Psoas muscle (tissue), 8 donors: Measurements from ENCODE around the gene CFC1. TPM values are rescaled to one million over a fixed set of nuclear protein-coding genes. Genes with fewer than 3 reads are reported as not detected.
"Not testable (repeated sequence)": the region's sequence is repeated elsewhere in the genome, so short reads cannot be mapped to it uniquely, and the experiment has no call there.

Source experiments
- ATAC-seq, 4 donors: fragments of 200-7000 bp; cut with Tn5 transposase; one replicate each; pipeline ENCODE4 v1.9.1; 2020; ENCODE audit warnings: moderate library complexity in 3 of 4, mild to moderate bottlenecking in 2 of 4
- DNase-seq, 2 donors: peaks; one replicate each; pipeline ENCODE4 v3.0.0-alpha.2; 2020
- H3K27ac ChIP-seq: fragments of 200-600 bp; one replicate; pipeline ENCODE4 v1.8.0; 2022
- H3K27me3 ChIP-seq, 3 donors: fragments of 200-600 bp in 1 of 3; one replicate each; pipeline versions ENCODE4 v1.6.1 to v1.8.0; 2013 to 2022; ENCODE audit warnings: low read length in 2 of 3, mild to moderate bottlenecking in 2 of 3, moderate library complexity in 1 of 3; ENCODE audit not compliant: insufficient read depth in 3 of 3
- H3K36me3 ChIP-seq, 2 donors: fragments of 200-600 bp in 1 of 2; one replicate each; pipeline versions ENCODE4 v1.6.1 to v1.8.0; 2013 to 2022; ENCODE audit warnings: low read depth in 1 of 2, mild to moderate bottlenecking in 1 of 2, moderate library complexity in 1 of 2; ENCODE audit not compliant: insufficient read depth in 1 of 2
- H3K4me1 ChIP-seq: fragments of 200-600 bp; one replicate; pipeline ENCODE4 v1.8.0; 2022
- H3K4me3 ChIP-seq: fragments of 200-600 bp; one replicate; pipeline ENCODE4 v1.8.0; 2022; ENCODE audit warnings: mild to moderate bottlenecking
- H3K9me3 ChIP-seq: fragments of 200-600 bp; one replicate; pipeline ENCODE4 v1.8.0; 2022
- WGBS, 3 donors: extraction: QIAGEN DNeasy Blood & Tissue Kit; methylation state at CpG; one replicate each; pipeline versions ENCODE4 v1.1.6 to v1.1.7; 2013; 5-methylcytosine and 5-hydroxymethylcytosine counted together
- intact Hi-C, 2 donors: fragments of 100-400 bp; cut with DNase I; formaldehyde crosslinking; loops; one replicate each; pipeline versions ENCODE4 v1.11.0 to v1.14.2; 2022
- polyA plus RNA-seq, 3 donors: library from polyadenylated mRNA; stranded (reverse); fragments of 200-250 nt; gene quantifications; one replicate each; pipeline ENCODE4 v1.2.3, GENCODE V29; 2013
- total RNA-seq, 4 donors: library from RNA; stranded (reverse); fragmentation: NEBNext Ultra II Directional in 2 of 4; extraction: Animal tissue kit (Norgen Biotek cat#: 25700) in 2 of 4; gene quantifications; one replicate each; pipeline versions ENCODE4 v1.2.1 to v1.2.4, GENCODE V29; 2021 to 2023
- donor health status: healthy with polysubstance abuse.
- donor health status: DM: no; HTN: no; CAD: no; lungs with moderate emphysema.
- donor health status: Bipolar disorder and iron deficiency.
- donor health status: healthy.
- donor health status: DM: yes; HTN: yes; CAD: no.
- donor health status: DM: no; HTN: no; CAD: no.
- donor health status: DM: no; HTN: no; CAD: no.
- donor health status: DM: yes; HTN: yes; CAD: no.

The CFC1 gene
- total and polyA plus RNA-seq, 7 donors, result not detected

DNA sequence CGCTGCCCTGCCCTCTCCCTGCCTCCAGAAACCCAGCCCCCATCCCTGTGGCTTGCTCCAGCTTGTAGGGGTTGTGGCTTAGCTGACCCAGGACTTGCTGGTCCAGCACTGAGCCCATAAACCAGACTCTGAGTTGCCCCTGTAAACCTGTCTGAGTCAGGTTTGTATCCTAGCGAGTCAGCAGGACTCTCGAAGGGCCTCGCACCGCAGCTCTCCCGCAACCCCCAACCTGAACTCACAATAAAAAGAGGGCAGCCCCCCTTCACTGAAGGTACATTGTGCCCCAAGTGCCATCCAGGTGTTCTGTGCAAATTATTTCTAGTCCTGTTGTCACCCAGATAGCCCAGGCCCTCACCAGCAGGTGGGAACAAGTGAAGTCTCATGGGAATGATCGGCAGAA lies 17.9 kb downstream of the CFC1 start:
- H3K9me3 ChIP-seq, H3K4me1 ChIP-seq, H3K4me3 ChIP-seq, H3K36me3 ChIP-seq, H3K27me3 ChIP-seq, intact Hi-C loops, H3K27ac ChIP-seq, DNase-seq, ATAC-seq: not testable (repeated sequence)
- 82 to 94% (median 93%) methylated on average over 6 of the region's 7 CpGs for WGBS, 3 donors

DNA sequence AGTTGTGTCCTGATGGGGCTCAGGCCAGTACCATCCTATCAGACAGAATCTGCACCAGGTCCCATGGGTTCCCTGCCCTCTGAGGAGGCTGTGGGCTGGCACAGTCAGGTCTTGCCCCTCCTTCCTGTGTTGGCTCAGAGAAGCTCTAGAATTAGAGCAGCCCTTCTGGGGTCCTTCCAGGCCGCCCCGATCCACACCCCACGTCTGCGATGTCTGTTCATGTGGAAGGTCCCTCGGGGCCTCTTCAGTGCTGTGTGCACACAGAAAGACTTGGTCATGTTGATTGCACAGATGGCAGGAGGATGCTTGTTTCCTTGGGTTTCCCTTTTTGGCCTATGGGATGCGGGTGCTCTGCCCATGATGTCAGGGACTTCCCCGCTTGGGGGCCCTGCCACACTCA lies 20.3 kb downstream of the CFC1 start:
- H3K9me3 ChIP-seq, H3K4me1 ChIP-seq, H3K27ac ChIP-seq, DNase-seq, ATAC-seq, H3K4me3 ChIP-seq, intact Hi-C loops, H3K36me3 ChIP-seq, H3K27me3 ChIP-seq: not testable (repeated sequence)
- WGBS, 3 donors, result 70 to 82% (median 80%) methylated on average over 5 of the region's 7 CpGs

DNA sequence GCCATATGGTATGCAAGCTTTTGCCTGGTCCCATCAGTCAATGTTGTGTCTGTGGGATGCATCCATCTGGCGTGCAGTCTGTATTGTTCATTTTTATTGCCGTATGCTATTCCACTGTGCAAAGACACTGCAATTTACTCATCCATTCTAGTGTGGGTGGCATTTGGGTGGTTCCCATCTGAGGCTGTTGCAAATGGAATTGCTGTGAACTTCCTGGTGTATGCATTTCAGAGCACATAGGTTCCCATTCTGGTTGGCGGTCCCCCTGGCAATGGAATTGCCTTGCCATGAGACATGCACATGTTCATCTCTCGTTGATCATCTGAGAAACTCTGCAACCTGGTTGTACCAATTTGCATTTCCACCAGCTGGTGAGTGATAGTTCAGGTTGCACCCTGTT lies 21.8 kb downstream of the CFC1 start:
- intact Hi-C loops, H3K36me3 ChIP-seq, H3K4me1 ChIP-seq, DNase-seq, H3K27me3 ChIP-seq, ATAC-seq, H3K9me3 ChIP-seq, H3K27ac ChIP-seq, H3K4me3 ChIP-seq: not testable (repeated sequence)
- no CpG with 5 or more reads among the region's 4 CpGs for WGBS, 3 donors

DNA sequence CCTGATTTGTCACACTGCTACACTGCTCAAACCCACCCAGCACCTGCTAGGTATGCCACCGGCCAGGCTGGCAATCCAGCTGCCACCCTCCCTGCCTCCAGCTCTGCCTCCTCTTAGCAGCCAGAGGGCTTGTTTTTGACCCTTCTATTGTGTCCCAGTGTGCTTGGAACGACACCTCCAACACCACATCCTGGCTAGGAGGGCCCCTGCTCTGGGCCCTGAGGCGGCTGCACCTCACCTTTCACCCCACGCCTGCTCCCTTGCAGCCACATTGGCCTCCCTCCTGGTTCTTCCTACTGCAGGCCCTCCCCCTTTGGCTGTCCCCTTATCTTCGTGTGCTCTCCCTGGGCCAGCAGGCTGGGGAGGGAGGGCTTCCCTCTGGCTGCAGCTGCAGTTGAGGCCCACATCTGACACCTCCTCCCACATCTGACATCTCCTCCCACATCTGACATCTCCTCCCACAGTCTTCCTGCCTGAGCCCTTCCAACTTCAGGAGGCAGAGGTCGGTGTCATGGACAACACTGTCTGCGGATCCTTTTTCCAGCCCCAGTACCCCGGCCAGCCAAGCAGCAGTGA lies 23.1 kb downstream of the CFC1 start:
- ATAC-seq, H3K9me3 ChIP-seq, H3K36me3 ChIP-seq, H3K4me3 ChIP-seq, intact Hi-C loops, H3K27ac ChIP-seq, H3K27me3 ChIP-seq, DNase-seq, H3K4me1 ChIP-seq: not testable (repeated sequence)
- no CpG with 5 or more reads among the region's 8 CpGs for WGBS, 3 donors

DNA sequence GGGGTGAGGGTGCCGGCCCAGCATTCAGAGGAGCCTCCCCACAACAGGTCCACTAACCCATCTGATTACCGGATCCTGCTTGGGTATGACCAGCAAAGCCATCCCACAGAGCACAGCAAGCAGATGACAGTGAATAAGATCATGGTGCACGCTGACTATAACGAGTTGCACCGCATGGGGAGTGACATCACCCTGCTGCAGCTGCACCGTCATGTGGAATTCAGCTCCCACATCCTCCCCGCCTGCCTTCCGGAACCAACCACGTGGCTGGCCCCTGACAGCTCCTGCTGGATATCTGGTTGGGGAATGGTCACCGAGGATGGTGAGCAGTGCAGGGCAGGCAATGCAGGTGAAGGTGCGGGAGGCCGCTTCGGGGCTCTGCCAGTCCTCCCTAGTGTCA lies 25.1 kb downstream of the CFC1 start:
- not testable (repeated sequence) for H3K27me3 ChIP-seq

DNA sequence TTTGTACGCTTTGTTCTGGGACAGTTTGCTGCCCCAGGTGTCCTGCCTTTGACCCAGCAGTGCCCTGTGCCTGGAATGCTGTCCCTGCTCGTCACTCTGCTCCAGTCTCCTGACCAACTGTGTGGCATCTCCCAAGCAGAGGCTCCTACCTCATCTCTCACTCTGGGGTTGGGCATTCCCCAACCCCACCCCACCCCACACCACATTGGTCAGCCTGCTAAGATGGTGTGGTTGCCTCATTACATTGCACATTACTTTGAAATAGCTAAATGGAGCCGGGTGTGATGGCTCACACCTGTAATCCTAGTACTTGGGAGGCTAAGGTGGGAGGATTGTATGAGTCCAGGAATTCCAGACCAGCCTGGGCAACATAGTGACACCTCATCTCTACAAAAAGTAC lies 27.4 kb downstream of the CFC1 start:
- intact Hi-C loops, H3K4me1 ChIP-seq, ATAC-seq, H3K4me3 ChIP-seq, H3K9me3 ChIP-seq, DNase-seq, H3K36me3 ChIP-seq, H3K27ac ChIP-seq, H3K27me3 ChIP-seq: not testable (repeated sequence)
- WGBS, 3 donors, result no CpG with 5 or more reads among the region's 3 CpGs

More for the DNA sequence above, 25.1 kb downstream of the CFC1 start:
- ATAC-seq, H3K9me3 ChIP-seq, H3K27ac ChIP-seq, H3K4me3 ChIP-seq, intact Hi-C loops, H3K4me1 ChIP-seq, H3K36me3 ChIP-seq, DNase-seq: not testable (repeated sequence)
- WGBS, 3 donors, result 50 to 58% (median 58%) methylated on average over 6 to 7 of the region's 13 CpGs

DNA sequence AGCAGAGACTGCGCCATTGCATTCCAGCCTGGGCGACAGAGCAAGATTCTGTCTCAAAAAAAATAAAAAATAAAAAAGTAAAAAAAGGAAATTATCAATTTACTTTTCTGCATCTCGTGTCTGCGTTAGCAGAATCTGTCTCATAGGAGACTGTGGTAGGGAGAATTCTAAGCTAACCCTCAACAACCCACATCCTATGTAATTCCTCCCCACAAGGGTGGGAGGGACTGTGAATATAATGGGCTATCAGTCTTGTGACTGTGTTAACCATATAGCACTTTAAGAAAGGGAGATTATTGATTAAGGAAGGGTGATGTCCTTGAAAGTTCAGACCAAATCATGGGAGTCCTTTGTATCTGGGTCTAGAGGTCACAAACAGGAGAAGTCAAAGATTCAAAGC lies 33.2 kb downstream of the CFC1 start:
- H3K27me3 ChIP-seq, ATAC-seq, H3K4me1 ChIP-seq, DNase-seq, intact Hi-C loops, H3K4me3 ChIP-seq, H3K27ac ChIP-seq, H3K36me3 ChIP-seq, H3K9me3 ChIP-seq: not testable (repeated sequence)
- WGBS, 3 donors, result no CpG with 5 or more reads among the region's 4 CpGs

DNA sequence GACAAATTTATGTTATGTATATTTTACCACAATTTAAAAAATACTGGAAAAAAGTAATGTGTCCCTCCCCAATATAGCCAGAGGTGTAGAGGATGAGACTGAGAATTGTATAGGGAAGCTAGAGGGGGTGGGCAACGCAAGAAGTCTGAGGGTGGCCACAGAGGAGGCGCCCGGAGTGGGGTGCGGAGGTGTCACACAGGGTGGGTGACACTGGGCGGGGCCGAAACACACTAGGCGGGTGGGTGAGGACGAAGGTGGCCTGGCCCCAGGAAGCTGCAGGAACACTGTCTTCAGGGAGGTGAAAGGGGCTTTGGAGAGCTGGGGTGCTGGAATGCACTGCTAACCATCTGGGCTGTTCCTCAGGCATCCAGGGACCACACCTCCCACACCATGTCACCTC lies 42.9 kb downstream of the CFC1 start:
- H3K4me3 ChIP-seq, H3K27me3 ChIP-seq, intact Hi-C loops, H3K4me1 ChIP-seq, ATAC-seq, H3K9me3 ChIP-seq, DNase-seq, H3K36me3 ChIP-seq, H3K27ac ChIP-seq: not testable (repeated sequence)
- WGBS, 3 donors, result no CpG with 5 or more reads among the region's 8 CpGs

DNA sequence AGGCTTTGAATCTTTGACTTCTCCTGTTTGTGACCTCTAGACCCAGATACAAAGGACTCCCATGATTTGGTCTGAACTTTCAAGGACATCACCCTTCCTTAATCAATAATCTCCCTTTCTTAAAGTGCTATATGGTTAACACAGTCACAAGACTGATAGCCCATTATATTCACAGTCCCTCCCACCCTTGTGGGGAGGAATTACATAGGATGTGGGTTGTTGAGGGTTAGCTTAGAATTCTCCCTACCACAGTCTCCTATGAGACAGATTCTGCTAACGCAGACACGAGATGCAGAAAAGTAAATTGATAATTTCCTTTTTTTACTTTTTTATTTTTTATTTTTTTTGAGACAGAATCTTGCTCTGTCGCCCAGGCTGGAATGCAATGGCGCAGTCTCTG lies 45.2 kb downstream of the CFC1 start:
- H3K9me3 ChIP-seq, H3K27ac ChIP-seq, intact Hi-C loops, DNase-seq, H3K27me3 ChIP-seq, ATAC-seq, H3K4me3 ChIP-seq, H3K36me3 ChIP-seq, H3K4me1 ChIP-seq: not testable (repeated sequence)
- no CpG with 5 or more reads among the region's 4 CpGs for WGBS, 3 donors

DNA sequence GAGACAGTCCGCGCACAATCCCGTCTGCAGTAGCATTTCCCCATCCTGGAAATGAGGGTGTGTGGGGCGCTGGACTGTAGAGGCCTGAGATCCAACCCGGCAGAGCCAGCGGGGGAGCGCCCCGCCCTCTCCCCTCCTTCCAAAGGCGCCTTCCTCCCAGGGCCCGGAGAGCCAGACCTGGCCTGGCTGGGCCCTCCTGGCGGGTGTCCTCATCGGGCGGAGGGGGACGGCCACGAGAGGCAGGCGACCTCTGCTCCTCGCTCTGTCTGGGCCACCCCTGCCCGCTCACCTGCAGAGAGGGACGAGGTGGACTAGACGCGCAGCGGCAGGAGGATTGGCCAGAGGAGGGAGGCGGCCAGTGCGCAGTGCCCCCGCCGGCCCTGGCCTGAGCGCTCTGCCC lies 49.9 kb downstream of the CFC1 start:
- H3K4me3 ChIP-seq, DNase-seq, intact Hi-C loops, H3K27ac ChIP-seq, H3K36me3 ChIP-seq, H3K4me1 ChIP-seq, ATAC-seq, H3K9me3 ChIP-seq, H3K27me3 ChIP-seq: not testable (repeated sequence)
- no CpG with 5 or more reads among the region's 27 CpGs for WGBS, 3 donors

DNA sequence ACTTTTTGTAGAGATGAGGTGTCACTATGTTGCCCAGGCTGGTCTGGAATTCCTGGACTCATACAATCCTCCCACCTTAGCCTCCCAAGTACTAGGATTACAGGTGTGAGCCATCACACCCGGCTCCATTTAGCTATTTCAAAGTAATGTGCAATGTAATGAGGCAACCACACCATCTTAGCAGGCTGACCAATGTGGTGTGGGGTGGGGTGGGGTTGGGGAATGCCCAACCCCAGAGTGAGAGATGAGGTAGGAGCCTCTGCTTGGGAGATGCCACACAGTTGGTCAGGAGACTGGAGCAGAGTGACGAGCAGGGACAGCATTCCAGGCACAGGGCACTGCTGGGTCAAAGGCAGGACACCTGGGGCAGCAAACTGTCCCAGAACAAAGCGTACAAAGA lies 51.0 kb downstream of the CFC1 start:
- WGBS, 3 donors, result no CpG with 5 or more reads among the region's 3 CpGs
- DNase-seq, H3K4me1 ChIP-seq, intact Hi-C loops, H3K27me3 ChIP-seq, H3K36me3 ChIP-seq, H3K27ac ChIP-seq, ATAC-seq, H3K9me3 ChIP-seq, H3K4me3 ChIP-seq: not testable (repeated sequence)

DNA sequence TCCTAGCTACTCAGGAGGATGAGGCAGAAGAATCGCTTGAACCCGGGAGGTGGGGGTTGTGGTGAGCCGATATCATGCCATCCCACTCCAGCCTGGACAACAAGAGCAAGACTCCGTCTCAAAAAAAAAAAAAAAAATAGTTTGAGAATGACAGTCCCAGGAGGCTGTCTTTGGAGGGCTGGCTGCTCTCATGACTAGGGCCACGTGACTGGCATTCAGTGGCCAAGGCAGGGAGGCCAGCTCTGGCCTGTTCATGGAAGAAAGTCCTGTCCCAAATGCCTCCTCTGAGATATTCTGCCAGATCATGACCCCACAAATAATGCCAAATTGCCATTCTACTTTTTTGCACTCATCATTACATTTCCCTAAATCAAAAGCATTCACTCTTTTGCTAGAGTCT lies 54.4 kb downstream of the CFC1 start:
- H3K27ac ChIP-seq, H3K4me1 ChIP-seq, H3K9me3 ChIP-seq, intact Hi-C loops, H3K4me3 ChIP-seq, DNase-seq, ATAC-seq, H3K36me3 ChIP-seq, H3K27me3 ChIP-seq: not testable (repeated sequence)
- WGBS, 3 donors, result no CpG with 5 or more reads among the region's 5 CpGs
